SH-SY5Y (cell line): ENCODE results near the gene REG1A.

Source experiments
- GATA2 ChIP-seq: IDR thresholded peaks from 2 replicates; pipeline ENCODE4 v1.6.1; 2011; ENCODE audit warnings: mild to moderate bottlenecking, low read depth, low read length
- GATA3 ChIP-seq: IDR thresholded peaks from 2 replicates; pipeline ENCODE4 v1.6.1; 2011; ENCODE audit warnings: low read depth, mild to moderate bottlenecking, low read length, moderate library complexity

GRCh38 chr2:79162132-79162531 lies 41.8 kb downstream of the REG1A start:
- no peak for TF ChIP-seq GATA2
- no peak for TF ChIP-seq GATA3
